HG03064 (cell line): ENCODE results near the gene TTC29.

ENCODE experiments used
- ATAC-seq: cut with Tn5 transposase; IDR thresholded peaks from one replicate; pipeline ENCODE4 v1.9.1; 2021; ENCODE audit warnings: low read depth; ENCODE audit not compliant: unreplicated experiment

The TTC29 gene, protein sequence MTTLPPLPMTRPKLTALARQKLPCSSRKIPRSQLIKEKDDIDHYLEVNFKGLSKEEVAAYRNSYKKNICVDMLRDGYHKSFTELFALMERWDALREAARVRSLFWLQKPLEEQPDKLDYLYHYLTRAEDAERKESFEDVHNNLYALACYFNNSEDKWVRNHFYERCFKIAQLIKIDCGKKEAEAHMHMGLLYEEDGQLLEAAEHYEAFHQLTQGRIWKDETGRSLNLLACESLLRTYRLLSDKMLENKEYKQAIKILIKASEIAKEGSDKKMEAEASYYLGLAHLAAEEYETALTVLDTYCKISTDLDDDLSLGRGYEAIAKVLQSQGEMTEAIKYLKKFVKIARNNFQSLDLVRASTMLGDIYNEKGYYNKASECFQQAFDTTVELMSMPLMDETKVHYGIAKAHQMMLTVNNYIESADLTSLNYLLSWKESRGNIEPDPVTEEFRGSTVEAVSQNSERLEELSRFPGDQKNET

GRCh38 chr4:146945556-146946374 is at the start of gene TTC29:
TTC29 (minus strand) TSS chr4:146945864; CDS start chr4:146939895, 5,969 bp downstream.
- ATAC-seq, result peak; percentile 100

DNA sequence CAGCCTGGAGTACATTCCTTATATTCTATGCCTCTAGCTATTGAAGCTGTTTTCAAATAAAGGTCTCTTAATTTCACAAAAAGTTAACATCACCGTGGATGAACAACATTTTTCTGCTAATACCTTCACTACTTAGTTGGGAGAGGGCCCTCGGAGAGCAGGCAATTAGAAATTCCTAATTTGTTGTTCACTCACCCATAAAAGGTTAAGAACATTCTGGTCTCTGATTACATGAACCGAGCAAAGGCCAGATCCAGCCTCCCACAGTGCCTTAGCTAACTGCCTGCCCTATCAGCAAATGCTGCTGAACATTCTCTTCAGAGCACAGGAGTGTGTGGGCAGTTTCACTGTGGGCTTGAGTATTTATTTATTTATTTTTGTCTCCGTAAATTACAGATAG is 36.0 kb upstream of the TTC29 start:
- no peak for ATAC-seq

DNA sequence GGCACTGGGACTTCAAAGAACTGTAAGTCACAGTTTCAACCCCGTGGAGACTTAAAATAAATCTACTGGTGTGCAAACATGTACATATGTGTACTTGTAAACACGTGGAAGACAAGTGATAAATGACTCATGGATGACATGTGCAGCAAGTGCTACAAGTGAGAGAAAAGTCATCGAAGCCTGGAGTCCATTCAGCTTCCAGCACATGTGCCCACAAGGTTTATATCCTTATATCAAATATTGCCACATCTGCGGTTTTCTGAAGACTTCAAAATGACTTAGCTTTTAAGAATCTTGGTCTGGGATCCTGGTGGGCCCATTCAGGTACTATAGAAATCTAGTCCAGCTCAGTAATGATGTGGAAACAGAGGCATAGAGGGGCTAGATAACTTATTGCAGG is 33.0 kb upstream of the TTC29 start:
- no peak for ATAC-seq

- no peak for ATAC-seq
These were observed 30.5 kb upstream of the TTC29 start for GRCh38 chr4:146976145-146976544.

DNA sequence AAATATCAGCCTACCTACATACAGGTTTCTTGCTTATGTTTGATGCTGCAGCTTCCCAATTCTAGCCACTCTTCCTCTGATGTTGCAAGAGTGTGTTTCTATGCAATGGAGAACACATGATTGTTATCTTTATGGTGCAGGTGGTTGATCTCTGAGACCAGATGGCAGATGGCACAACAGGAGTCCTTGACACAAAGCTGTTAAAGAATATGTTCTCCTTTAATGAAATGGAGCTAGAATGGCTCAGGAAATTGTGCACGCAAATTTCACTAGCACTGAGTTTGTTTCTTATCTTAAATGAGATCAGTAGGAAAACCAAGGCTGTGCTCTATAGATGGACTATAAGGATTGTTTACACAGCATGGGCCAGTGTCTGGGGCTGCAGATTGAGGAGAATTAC is 29.9 kb upstream of the TTC29 start:
- no peak for ATAC-seq

DNA sequence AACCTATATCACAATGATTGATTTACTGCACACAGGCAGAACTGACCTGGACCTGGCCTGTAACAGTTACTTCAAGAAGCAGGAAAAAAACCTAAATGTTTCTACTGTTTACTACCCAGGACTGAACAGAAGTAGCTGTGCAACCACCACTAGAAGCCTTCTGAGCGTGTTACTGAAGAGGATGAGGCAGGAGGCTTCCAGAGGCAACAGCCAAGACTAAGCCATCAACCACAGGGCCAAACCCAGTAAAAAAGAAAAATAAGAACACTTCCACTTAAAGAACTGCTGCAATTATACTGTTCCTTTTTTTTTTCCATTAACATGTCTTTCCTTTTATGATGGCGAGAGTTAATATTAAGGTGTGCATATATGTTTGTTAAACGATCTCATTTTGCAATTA is 29.4 kb upstream of the TTC29 start:
- no peak for ATAC-seq

GRCh38 chr4:146972036-146972435 is 26.4 kb upstream of the TTC29 start:
- ATAC-seq, result no peak

- ATAC-seq, result no peak
These were observed 23.5 kb upstream of the TTC29 start for GRCh38 chr4:146969126-146969525.

DNA sequence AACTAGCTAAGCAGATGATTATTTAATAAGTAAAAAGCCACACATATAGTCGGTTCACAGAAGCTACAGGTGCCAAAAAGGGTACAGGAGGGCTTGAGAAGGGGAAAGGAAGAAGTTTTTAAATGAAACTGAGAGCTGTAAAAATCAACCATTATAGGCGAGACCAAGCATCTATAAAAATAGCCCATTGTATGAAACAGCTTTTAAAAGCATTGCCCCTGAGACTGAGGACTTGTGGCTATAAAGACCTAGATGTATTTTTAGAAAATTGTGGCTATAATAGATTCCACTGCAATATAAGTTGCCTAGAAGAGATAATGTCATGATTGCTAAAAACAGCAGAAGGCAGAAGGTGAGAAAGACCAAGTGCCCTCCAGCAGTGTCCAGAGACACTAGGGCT is 15.0 kb upstream of the TTC29 start:
- ATAC-seq, result no peak

DNA sequence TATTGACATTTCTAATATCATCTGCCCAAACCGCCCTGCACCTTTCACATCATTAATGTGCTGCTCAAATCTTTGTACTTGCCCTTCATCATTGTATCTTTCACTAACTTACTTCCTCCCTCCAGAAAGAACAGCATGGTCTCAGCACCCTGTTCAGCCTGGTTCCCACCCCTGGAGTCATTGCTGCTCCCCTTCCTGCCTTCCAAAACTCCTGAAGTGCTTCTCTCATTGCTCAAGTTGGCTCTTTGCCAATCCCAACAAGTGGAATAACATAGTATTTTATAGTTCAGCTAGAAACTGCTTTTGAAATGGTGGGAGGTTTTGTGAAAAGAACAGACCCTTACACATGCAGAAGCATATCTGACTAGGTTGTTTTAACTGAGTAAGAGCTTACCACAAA is 14.0 kb upstream of the TTC29 start:
- no peak for ATAC-seq

GRCh38 chr4:146957237-146957636 is 11.6 kb upstream of the TTC29 start:
- no peak for ATAC-seq

- ATAC-seq, result no peak
These were observed 7.2 kb upstream of the TTC29 start for GRCh38 chr4:146952896-146953295.

DNA sequence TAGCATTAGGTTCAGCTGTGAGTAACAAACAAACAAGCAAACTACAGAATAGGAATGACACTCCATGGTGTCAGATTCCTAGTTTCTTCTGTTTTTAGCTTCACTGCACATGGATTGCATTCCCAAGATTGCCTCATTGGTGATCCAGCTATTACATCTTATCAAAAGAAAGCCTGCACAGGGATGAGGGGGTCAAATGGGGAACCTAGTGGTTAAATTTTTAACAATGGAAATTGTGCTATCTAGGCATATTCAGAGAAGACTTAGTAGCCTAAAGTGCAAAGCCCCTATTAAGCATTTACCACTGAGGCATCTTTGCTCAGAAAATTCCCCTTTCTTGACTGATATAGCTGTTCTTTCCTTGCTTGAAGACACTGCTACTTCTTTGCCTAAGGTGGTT is 3.9 kb upstream of the TTC29 start:
- ATAC-seq, result no peak

GRCh38 chr4:146943691-146944375 is 1.8 kb downstream of the TTC29 start:
- no peak for ATAC-seq

GRCh38 chr4:146932116-146932515 is 13.5 kb downstream of the TTC29 start:
- ATAC-seq, result no peak

DNA sequence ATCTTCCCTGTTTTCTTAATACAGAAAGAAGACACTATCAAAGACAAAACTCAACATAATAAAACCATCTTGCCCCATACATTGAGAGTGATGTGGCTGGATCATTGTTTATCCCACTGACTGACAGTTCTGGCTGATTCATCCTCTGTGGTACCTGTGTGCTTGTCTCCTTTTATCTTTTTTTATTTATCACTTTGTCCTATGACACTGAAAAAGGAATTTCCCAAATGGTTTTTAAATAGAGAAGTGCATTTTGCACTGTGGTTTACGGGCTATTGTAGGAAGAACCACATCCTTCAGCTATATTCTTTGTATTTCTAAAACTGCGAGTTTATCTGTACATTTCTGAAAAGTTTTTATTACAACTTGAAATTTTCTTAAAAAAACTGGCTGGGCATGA is 15.0 kb downstream of the TTC29 start:
- no peak for ATAC-seq

- ATAC-seq, result no peak
These were observed 18.0 kb downstream of the TTC29 start for GRCh38 chr4:146927695-146928094.

DNA sequence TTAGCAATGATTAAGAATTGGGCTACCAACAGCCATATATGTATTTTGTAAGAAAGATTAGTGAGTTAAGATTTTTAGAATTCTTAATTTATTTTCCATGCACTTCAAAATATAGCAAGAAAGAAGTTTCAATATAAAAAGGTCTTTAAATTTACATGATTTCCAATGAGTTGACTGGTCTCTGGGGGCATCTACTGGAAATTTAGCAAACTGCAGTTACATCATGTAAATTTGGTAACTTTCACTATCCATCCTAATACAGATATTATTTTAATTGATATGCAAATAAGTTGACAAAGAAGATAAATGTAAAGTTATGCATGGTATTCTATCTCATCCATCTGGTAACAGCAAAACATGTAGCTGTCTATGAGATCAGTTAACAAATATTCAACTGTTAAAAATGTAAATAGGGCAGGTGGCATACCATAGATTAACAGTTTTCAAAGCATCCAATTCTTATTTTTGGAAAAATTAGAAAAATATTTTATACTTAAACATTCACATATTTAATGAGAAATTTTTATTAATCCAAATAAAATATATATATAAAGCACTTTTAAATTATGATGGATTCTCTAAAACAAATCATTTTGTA is 29.1 kb downstream of the TTC29 start:
- ATAC-seq, result no peak

GRCh38 chr4:146915132-146915531 is 30.5 kb downstream of the TTC29 start:
- ATAC-seq, result no peak

DNA sequence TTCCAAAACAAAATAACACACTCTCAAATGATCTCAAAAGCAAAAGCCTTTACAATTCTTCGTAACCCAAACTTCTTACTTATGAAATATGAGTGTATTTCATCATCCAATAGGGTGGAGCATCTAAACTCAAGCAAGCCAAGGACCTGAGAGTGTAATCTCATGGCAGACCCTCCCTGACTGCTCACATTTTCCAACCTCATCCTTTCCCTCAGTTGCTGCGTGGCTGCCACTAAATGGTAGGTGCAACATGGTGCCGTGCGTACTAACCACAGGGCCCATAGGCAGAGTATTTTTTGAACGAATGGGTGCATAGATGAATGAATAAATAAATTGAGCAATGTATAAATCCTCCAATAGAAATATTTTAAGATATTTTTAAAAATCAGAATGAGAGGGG is 45.4 kb downstream of the TTC29 start:
- ATAC-seq, result no peak

DNA sequence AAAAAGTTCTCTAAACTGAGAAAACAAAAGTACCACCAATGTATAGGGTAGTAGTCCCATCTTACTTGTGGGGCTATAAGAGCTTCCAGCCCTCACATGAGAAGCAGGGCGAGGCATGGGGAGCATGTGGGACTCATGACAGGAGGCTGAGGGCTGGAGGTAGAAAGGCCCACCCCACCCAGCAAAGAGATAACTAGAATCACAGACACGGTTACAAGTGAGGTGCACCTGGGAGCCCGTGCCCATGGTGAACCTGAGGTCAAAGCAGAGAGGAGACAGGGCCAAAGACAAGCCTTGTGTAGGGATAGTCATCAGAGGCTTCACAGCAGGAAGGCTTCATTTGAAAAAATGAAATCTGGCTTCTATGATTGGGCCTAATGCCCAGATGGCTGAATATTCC is 55.4 kb downstream of the TTC29 start:
- no peak for ATAC-seq
